Fibroblast of upper back skin (primary cell): ENCODE data around the gene PLSCR4.
"Not testable (repeated sequence)": the region's sequence is repeated elsewhere in the genome, so short reads cannot be mapped to it uniquely, and the experiment has no call there.

Experiments
- DNase-seq: peaks from one replicate; pipeline ENCODE4 v3.0.0-alpha.2; 2013

Gene PLSCR4, protein sequence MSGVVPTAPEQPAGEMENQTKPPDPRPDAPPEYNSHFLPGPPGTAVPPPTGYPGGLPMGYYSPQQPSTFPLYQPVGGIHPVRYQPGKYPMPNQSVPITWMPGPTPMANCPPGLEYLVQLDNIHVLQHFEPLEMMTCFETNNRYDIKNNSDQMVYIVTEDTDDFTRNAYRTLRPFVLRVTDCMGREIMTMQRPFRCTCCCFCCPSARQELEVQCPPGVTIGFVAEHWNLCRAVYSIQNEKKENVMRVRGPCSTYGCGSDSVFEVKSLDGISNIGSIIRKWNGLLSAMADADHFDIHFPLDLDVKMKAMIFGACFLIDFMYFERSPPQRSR

DNA sequence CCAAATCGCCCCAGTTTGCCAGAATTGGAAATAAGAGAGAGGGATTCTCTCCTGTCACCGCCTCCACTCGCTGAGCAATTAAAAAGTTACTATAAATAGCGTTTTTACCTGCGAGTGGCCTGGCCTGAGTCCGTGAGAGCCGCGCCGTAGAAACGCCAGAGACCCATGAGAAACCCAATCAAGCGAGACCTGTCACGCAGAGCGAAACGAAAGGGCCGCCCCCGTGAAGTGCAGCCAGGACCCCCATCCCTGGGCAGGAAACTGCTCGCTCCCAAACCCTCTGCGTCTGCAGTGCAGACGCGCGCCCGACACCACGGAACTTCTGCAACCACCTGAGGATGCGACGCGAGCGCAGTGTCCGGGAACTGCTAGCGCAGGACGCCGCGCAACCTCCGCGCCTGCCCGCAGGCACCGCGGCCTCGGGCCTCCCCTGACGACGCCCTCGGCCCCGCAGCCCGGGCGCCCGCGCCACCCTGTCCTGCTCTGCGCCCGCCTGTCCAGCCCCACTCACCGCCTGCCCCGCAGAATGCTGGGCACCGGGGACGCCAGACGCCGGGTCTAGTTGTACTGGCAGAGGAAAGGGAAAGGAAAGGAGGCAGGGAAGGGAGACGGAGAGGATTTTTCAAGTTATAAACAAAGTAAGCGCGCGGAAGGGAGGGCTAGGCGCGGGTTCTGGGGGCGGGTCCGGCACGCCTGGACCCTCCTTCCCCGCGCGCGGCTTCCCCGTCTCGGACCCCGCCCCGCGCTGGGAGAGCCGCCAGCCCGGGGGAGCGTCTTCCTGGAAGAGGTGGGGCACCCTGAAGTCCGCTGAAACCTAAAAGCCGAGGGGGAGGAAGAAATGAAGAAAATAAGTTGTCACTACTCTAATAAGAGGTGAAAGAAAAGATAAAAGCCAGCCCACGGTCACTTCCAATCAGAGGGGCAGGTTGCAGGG lies at the start of gene PLSCR4:
Gene PLSCR4 (minus strand): TSS at position 657 of the 934 bp plus-strand sequence. CDS start 29,034 bp downstream, outside the sequence.
- peak; percentile 74 for DNase-seq

DNA sequence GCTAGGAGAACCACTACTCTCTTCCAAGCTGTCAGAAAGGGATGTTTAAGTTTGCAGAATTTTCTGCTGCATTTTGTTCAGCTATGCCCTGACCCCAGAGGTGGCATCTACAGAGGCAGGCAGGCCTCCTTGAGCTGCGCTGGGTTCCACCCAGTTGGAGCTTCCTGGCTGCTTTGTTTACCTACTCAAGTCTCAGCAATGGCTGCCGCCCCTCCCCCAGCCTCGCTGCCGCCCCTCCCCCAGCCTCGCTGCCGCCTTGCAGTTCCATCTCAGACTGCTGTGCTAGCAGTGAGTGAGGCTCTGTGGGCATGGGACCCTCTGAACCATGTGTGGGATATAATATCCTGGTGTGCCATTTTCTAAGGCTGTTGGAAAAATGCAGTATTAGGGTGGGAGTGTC lies 42.5 kb upstream of the PLSCR4 start:
- DNase-seq = not testable (repeated sequence)

DNA sequence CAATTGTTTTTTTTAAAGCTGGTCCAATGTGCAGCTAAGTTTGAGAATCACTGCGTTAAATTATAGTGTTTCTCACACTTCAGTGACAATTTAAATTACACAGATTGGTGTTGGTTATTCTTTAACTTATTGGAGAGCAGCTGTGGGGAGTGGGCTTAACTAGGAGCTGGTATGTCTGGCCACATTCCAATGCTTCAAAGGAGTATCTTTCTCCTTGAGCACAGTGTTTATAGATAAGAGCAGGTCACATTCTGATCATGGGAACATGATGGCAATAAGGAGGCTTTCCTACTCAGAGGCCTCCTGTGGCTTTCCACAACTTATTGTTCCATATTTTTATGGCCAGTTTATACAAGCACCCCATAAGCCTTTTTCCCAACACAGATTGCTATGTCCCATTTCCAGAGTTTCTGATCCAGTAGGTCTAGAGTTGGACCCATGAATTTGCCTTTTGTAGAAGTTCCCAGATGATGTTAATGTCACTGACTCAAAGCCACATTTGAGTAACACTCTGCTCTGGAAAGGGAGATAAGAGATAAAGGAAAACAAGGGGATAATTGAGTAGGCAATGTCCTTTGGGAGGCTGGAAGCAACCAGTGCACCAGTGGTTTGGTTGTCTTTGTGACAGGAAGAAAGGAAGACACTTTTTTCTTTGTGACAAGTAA lies 33.0 kb upstream of the PLSCR4 start:
- DNase-seq = no peak

DNA sequence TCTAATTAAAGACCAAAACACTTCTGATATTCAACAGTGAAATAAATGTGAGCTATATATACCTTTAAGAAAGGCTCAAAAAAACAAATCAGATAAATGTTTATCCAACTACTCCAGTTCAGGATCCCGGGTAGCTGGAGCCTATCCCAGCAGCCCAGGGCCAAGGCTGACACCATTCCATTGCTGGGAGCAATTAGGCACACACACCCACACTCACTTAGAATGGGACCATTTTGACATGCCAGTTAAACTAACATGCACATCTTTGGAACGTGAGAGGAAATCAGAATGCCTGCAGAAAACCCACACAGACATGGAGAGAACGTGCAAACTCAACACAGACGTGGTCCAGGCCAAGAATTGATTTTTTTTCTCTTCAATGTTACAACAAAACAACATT lies 30.0 kb upstream of the PLSCR4 start:
- peak; percentile 58 for DNase-seq

DNA sequence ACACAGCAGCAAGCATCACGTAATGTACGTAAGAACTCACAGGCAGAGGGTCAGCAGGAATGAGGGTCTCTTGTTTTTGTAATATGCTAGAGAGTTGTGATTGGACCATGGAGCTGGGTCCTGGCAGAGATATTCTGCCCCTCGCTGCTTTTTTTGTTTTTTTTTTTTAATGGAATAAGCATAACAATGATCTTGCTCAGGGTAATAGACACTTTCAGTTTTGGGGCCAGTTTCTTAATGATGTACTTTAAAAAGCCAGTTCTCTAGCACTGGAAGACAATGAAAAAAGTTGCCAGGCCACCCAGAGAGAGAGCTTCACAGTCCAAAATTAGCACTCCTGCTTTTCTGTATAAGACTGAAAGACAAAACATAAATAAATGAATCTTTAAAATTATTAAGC lies 29.0 kb upstream of the PLSCR4 start:
- no peak for DNase-seq

DNA sequence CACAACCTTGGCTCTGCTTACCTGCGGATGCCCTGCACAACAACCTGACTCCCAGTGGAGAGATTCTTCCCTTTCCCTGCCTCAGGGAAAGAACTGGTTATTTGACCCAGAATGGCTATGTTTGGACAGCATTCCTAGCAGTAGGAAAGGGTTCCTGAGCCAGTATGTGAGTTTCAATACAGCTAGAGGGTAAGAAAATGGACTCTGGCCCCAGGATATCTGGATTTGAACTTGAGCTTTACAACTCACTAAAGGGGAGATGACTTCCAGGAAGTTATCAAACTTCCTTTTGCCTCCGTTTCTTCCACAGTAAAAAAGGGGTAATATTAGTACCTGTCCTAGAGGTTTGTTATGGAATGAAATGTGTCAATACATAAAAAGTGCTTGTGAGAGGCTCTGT lies 28.1 kb upstream of the PLSCR4 start:
- no peak for DNase-seq

DNA sequence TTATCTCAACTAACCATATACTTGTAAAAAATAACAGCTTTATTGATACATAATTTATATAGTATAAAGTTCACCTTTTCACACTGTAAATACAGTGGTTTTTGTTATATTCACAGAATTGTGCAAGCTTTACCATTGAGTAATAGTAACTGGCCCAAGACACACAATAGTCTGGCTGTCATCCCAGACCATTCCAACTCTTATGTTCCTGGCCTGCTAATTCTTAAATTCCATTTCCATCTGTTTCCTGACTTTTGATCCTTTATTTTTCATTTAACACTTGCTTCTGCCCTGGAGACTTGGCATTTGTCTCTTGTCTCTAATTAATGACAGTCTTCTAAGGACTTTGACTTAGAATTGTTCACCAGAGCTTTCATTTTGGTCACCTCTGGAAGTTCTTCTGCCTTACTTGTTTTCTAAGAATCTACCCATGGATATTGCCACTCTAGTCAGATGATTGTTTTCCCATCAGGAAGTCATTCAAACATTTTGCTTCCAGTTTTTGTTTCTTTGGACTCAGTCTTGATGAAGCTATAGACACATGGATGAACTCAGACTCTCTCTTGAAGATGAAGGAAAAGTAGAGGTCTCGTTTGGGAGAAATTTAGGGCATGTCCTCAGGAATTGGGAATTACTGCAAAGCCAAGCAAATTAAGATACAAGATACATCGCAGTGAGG lies 27.2 kb upstream of the PLSCR4 start:
- peak; percentile 95 for DNase-seq

DNA sequence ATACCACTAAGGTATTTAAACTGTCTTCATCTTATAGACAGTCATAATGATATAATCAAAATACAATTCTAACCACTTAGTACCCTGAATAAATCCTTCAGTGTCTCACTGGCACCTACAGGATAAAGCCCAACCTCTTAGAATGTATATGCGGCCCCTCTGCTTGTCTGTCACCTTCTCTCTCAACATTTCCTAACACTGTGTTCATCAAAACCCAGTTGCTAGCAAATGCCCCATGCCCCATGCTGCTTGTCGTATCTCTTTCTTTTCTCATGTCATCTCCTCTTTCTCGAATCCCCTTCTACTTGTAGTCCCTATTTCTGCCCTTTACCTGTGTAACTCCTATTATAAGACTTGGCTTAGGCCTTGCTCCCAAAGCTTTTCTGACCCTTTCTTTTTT lies 24.6 kb upstream of the PLSCR4 start:
- DNase-seq = no peak

DNA sequence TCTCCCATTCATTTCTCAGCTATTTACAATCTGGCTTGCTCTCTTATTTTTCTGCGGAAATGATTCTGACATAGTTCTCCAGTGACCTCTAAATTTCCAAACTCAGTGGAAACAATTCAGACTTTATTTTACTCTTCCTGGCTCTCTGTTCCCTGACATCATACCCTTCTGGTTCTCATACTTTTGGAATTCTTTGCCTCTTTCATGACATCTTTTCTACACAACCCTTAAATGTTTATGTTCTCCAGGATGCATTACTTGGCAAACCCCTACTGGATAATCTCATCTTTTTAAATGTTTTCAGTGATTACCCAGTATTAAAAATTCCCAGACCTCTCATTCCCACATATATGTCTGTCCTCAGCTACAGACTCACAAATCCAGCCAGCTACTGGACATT lies 23.9 kb upstream of the PLSCR4 start:
- peak; percentile 85 for DNase-seq

DNA sequence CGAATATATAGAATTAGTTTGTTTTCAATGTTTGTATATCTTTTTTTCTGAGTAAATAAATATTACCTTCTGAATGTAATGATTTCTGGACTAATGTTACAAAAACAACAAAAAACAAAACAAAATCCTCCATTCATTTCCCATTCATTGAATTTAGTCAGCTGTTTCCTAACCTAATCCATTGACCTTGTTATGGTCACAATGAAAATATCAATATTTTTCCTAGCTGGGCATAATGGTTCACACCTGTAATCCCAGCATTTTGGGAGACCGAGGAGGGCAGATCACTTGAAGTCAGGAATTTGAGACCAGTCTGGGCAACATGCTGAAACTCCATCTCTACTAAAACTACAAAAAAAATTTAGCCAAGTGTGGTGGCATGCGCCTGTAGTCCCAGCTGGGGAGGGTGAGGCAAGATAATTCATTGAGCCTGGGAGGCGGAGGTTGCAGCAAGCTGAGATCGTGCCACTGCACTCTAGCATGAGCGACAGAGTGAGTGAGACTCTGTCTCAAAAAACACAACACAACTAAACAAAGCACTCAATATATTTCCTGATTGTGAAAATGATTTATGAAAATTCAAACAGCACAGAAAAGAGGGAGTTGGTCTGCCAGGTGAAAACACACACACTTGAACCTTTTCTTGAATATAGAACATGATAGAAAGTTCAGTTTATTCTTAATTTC lies 23.0 kb upstream of the PLSCR4 start:
- no peak for DNase-seq

DNA sequence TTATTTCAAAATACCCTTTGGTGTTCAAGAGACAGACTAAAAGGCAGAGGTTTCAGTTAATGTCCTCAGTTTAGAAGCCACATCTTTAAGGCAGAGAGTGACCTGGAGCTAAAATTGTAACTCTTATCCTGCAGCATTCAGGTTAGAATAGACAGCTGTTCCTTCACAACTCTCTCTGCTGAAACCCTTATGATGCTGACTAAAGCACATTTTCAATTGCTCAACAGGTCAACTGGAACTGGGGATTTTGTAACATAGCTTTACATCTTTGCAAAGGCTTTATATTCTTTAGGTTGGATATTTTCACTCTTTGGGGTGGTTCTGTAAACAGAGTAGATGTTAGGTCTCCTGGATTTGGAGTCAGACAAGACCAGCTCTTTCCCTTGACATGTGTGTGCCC lies 20.3 kb upstream of the PLSCR4 start:
- DNase-seq = no peak

DNA sequence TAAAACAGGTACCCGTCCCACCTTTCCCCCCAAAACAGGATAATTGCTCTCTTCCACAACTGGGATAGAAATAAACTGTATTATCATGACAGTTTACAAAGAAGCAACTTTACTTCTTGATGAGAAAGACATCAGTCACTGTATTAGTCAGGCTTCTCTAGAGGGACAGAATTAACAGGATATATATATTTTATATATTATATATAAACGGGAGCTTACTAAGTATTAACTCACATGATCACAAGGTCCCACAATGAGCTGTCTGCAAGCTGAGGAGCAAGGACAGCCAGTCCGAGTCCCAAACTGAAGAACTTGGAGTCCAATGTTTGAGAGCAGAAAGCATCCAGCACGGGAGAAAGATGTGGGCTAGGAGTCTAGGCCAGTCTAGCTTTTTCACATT lies 18.4 kb upstream of the PLSCR4 start:
- DNase-seq = no peak

DNA sequence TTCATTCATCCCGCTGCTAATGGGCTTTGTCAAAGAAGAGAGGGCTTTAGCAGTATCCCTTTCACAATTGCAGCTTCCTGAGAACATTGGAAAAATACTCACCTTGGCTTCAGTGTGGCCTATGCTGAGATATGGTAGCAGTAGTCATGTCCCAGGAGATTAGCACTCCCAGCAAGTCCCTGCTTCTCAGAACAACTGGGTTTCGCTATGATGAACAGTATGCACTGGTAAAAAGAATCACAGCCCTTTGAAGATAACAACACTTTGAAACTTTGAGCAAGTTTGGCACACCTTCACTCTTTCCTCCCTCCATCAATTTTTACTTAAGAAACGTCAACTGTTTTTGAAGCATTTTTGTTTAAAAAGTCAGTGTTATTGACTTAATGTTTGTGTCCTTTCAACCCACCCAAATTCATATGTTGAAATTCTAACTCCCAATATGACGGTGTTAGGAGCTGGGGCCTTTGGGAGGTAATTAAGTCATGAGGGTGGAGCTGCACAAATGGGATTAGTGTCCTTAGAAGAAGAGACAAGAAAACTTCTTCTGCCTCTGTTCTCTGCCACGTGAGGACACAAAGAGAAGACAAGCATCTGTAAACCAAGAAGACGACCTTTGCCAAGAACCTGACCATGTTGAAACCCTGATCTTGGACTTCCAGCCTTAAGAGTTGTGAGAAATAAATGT lies 17.8 kb upstream of the PLSCR4 start:
- DNase-seq = no peak

DNA sequence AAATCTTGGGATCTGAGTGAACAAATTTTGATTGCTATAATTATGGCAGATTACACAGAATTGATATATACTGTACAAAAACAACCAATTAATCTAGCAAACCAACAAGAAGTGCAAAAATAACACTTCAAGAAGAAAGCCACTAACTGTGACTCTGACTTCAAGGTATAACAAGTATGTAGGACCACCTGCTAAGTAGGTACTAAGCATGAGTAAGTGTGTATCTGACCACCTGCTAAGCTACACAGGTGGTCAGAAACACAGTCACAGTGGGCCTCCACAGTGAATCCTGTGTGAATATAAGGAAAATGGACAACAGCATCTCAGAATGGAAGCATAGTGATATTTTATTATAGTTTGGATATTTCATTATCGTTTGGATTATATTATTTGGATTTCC lies 14.8 kb upstream of the PLSCR4 start:
- no peak for DNase-seq

DNA sequence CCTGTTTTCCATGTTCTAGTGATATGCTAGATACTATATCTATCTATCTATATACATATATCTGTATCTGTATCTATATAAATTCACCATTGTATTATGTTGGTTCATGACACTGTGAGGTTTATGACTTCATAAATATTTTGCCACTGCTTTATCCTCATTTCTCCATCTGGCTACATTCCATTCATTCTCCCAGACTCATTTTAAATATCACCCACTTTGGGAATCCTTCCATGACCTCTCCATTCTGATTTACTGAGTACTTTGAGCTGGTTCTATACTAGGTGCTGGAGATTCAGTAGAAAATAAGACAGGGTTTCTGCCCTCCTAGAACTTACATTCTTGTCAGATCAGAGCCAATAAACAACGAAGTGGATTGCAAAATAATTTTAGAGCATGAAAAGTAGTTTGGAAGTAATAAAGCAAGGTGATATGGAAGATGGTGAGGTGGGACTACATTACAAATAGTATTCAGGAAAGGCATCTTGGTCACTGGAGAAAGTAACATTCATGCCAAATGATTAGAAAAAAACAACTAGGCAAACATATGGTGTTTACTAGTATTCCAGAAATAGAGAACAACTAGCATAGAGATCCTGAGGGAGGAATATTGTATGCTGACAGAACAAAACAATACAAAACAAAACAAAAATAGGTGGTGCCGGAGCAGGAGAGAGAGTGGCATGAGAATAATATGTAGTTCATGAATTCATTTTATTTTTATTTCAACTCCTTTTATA lies 11.6 kb upstream of the PLSCR4 start:
- peak; percentile 68 for DNase-seq

DNA sequence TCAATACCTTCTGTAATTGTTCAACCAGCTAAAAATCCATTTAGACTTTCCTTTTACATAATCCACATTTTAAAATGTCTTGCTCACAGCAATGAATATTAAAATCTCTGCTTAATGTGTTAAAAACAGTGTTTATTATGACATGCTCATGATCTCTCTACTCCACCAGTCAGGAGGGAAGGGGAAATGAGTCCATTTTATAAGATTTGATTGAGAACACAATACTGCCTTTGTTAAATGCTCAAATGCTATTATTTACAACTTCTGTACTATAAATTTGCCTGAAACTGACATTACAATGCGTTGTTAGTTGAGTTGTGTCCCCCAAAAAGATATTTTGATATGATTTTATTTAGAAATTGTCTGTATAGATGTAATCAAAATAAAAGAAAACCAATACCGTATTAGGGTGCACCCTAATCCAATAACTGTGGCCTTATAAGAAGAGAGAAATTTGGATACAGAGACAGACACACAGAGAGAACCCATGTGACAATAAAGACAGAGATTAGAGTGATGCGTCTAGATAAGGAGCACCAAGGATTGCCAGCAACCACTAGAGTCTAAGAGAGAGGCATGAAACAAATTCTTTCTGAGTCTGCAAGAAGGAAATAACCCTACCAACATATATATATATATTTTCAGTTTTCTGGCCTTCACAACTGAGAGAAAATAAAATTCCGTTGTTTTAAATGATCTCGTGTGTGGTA lies 9.1 kb upstream of the PLSCR4 start:
- no peak for DNase-seq

DNA sequence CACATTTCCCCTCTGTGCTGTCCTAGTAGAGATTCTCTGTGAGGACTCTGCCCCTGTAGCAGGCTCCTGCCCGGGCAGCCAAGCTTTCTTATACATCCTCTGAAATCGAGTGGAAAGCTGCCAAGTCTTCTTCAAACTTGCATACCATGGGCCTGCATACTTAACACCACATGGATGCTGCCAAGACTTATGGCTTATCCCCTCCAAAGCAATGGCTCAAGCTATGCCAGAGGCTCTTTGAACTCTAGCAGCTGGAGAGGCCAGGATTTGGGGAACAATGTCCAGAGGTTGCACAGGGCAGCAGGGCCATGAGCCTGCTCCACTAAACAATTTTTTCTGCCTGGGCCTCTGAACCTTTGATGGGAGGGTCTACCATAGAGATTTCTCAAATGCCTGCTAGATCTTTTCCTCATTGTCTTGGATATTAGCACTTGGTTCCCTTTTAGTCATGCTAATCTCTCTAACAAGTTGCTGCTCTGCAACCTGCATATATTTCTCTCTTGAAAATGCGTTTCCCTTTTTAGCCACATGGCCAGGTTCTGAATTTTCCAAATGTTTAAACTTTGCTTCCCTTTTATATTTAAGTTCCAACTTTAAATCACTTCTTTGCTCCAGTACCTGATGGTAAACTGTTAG lies 6.1 kb upstream of the PLSCR4 start:
- DNase-seq = peak; percentile 73

DNA sequence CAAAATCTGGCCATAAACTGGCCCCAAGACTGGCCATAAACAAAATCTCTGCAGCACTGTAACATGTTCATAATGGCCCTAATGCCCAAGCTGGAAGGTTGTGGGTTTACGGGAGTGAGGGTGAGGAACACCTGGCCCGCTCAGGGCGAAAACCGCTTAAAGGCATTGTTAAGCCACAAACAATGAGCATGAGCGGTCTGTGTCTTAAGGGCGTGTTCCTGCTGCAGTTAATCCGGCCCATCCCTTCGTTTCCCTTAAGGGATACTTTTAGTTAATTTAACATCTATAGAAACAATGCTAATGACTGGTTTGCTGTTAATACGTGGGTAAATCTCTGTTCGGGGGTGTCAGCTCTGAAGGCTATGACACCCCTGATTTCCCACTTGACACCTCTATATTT lies 1.5 kb upstream of the PLSCR4 start:
- not testable (repeated sequence) for DNase-seq

DNA sequence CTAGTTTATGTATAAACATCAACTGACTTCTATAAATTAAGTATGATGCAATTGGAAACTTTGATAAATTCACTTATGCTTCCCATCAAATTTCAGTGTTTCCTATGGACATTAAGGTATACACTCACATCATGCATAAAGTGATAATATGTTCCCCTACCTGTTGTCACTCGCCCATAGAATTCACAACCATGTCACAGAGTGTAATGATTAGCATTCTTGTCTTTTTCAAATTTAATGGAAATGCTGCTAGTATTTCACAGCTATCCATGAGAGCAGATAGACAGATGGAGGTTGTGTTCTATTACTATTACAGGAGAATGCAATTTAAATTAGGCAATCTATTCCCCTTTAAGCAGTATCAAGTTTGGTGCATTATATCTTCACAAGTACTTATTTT lies 984 bp downstream of the PLSCR4 start:
- no peak for DNase-seq

DNA sequence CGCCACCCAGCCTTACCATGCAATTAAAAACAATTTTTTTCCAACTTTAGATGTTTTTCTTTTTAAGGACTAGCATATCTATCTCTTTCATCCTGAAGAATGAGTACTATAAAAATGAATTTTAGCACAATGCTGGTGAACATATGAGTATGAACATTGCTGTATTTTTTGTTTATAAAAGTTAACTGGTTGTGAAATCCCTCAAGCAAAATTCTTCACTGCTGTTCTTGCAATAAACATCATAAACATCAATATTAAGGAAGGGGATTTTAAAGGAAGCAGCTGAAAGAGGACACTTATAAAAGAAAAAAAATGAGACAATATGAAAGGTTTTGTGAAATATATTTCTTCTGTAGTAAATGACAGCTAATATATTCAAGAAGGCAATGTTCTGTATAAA lies 3.0 kb downstream of the PLSCR4 start:
- no peak for DNase-seq
